Measurements from ENCODE around the gene PNPLA8. TPM values are rescaled to one million over a fixed set of nuclear protein-coding genes. Genes with fewer than 3 reads are reported as not detected.

PNPLA8 gene
- polyA plus RNA-seq, 3 donors: 10.2 to 80.0 (median 55.5) TPM

- H3K9me3 Mint-ChIP-seq: peaks cover 0 to 1% (median 0%) of the 10 kb centered on the region in 7 donors
- Histone ChIP-seq H3K27me3 (ENCODE audit: control insufficient read depth in 2 of 2, insufficient read depth in 2 of 2, low read length in 2 of 2) (peaks cover 36 to 54% of the 10 kb centered on the region in 2 donors), H3K4me1 (ENCODE audit: control insufficient read depth in 1 of 2, insufficient read depth in 2 of 2, low read length in 2 of 2) (peaks cover 6 to 9% of the 10 kb centered on the region in 2 donors), H2AFZ (ENCODE audit: insufficient read depth, low read depth, low read length, poor library complexity, severe bottlenecking) (no peak overlapping the region), H3K36me3 (replicated peaks in 1 of 2; ENCODE audit: control insufficient read depth in 1 of 2, insufficient read depth in 2 of 2, low read length in 2 of 2) (no peaks in the 10 kb centered on the region), H3K9ac (ENCODE audit: insufficient read depth, low read length, poor library complexity, severe bottlenecking) (no peak overlapping the region), H4K20me1 (ENCODE audit: insufficient read depth, low read length) (no peaks in the 10 kb centered on the region), H3K4me3 (replicated peaks in 1 of 3; ENCODE audit: low read depth in 2 of 3, low read length in 3 of 3) (no peak overlapping the region), H3K27ac (ENCODE audit: low read depth in 1 of 2, low read length in 2 of 2) (no peak overlapping the region), H3K9me3 (replicated peaks in 1 of 2; ENCODE audit: control insufficient read depth in 1 of 2, insufficient read depth in 1 of 2, low read length in 2 of 2) (no peaks in the 10 kb centered on the region), H3K4me2 (replicated peaks; ENCODE audit: extremely low read depth, low read length, poor library complexity, severe bottlenecking) (no peak overlapping the region), H3K79me2 (ENCODE audit: insufficient read depth, low read length) (no peaks in the 10 kb centered on the region)
- DNase-seq: no peak
- H3K27me3 Mint-ChIP-seq (ENCODE audit: low read depth in 3 of 3): peaks cover 20 to 45% (median 24%) of the 10 kb centered on the region in 3 donors
- TF ChIP-seq CTCF (IDR thresholded peaks at IDR 0.05): no peak
- H3K27ac Mint-ChIP-seq: no peak overlapping the region
- intact Hi-C loops (cut with micrococcal nuclease): no loop called here
- H3K36me3 Mint-ChIP-seq: no peaks in the 10 kb centered on the region
- 20% methylated on average over 1 of the region's 3 CpGs for WGBS (ENCODE audit: insufficient coverage)
- peaks cover 12% of the 10 kb centered on the region for H3K4me1 Mint-ChIP-seq
- no peak overlapping the region for H3K4me3 Mint-ChIP-seq
Measured at GRCh38 chr7:108421720-108422331, 104.1 kb downstream of the PNPLA8 start.

Other genes starting within 250 kb of the PNPLA8 start
- gene NRCAM, start 69.7 kb downstream of the PNPLA8 start, polyA plus RNA-seq: not detected
- gene THAP5, start 43.6 kb upstream of the PNPLA8 start, polyA plus RNA-seq: 10 to 100 TPM in 1 of 3 donors, 1 to 10 TPM in 2; 3.0 to 10.7 (median 9.9) TPM
- 10 to 100 TPM; 18.1 to 20.7 (median 18.4) TPM for gene DNAJB9, start 43.7 kb upstream of the PNPLA8 start, polyA plus RNA-seq